SK-N-MC (cell line): Measurements from ENCODE around the gene GPR32.

Experiments
- DNase-seq: peaks from one replicate; pipeline ENCODE4 v3.0.0-alpha.2; 2011; ENCODE audit warnings: low read depth, low spot score
- H3K27ac ChIP-seq: fragments of 200-600 bp; sonication (generic); 2 replicates; pipeline ENCODE4 v1.5.1; 2016; ENCODE audit warnings: mixed run types
- H3K36me3 ChIP-seq: fragments of 200-600 bp; sonication (generic); 2 replicates; pipeline ENCODE4 v1.6.1; 2017; ENCODE audit warnings: antibody characterized with exemption, low read length, mixed read lengths; ENCODE audit not compliant: insufficient read depth
- H3K4me3 ChIP-seq: fragments of 200-600 bp; sonication (generic); 2 replicates; pipeline ENCODE4 v1.5.1; 2016
- H3K9ac ChIP-seq: fragments of 200-600 bp; sonication (generic); 2 replicates; pipeline ENCODE4 v1.8.0; 2017; ENCODE audit warnings: mixed run types, mixed read lengths; ENCODE audit not compliant: insufficient read length
- H3K9me3 ChIP-seq: fragments of 200-600 bp; sonication (generic); 2 replicates; pipeline ENCODE4 v1.6.1; 2017; ENCODE audit warnings: low read depth, mild to moderate bottlenecking, antibody characterized with exemption, low read length, moderate library complexity, mixed read lengths
- EZH2 ChIP-seq: fragments of 200-600 bp; sonication (generic); IDR thresholded peaks from one replicate; pipeline ENCODE4 v1.6.1; 2017; ENCODE audit warnings: antibody characterized with exemption
- FOXP2 ChIP-seq: optimal IDR thresholded peaks from 2 replicates; pipeline ENCODE3; 2011; ENCODE audit warnings: mild to moderate bottlenecking, moderate library complexity; ENCODE audit not compliant: insufficient read depth; ENCODE audit errors: extremely low read length, control extremely low read depth
- POLR2AphosphoS5 ChIP-seq: IDR thresholded peaks from 2 replicates; pipeline ENCODE4 v1.6.1; 2012; ENCODE audit warnings: mild to moderate bottlenecking, low read depth, low read length, borderline replicate concordance

GPR32 gene

GRCh38 chr19:50785329-50785728, 15.1 kb downstream of the GPR32 start:
- Histone ChIP-seq H3K27ac (no peak overlapping the region), H3K9me3 (no peaks in the 10 kb centered on the region), H3K36me3 (no peaks in the 10 kb centered on the region), H3K4me3 (no peak overlapping the region), H3K9ac (no peak overlapping the region)
- no peak for DNase-seq
- TF ChIP-seq FOXP2 (no peak), POLR2AphosphoS5 (no peak), EZH2 (no peak)

GRCh38 chr19:50790396-50790795, 20.1 kb downstream of the GPR32 start, which contains the start of gene ACP4:
Gene ACP4, plus strand, starts transcription at chr19:50790415. Its CDS starts 0 bp downstream, at chr19:50790415.
- Histone ChIP-seq H3K9me3 (no peaks in the 10 kb centered on the region), H3K4me3 (no peak within 1 kb of the TSS), H3K9ac (no peak within 1 kb of the TSS), H3K36me3 (no peaks in the 10 kb centered on the region), H3K27ac (no peak within 1 kb of the TSS)
- TF ChIP-seq POLR2AphosphoS5, result no peak
- TF ChIP-seq FOXP2, result no peak
- TF ChIP-seq EZH2, result no peak
- no peak for DNase-seq

GRCh38 chr19:50790922-50791467, 20.7 kb downstream of the GPR32 start:
- H3K36me3 ChIP-seq, result no peaks in the 10 kb centered on the region
- DNase-seq, result no peak
- no peaks in the 10 kb centered on the region for H3K9me3 ChIP-seq
- H3K4me3 ChIP-seq, result no peak overlapping the region
- H3K9ac ChIP-seq, result no peak overlapping the region
- H3K27ac ChIP-seq, result no peak overlapping the region
- TF ChIP-seq EZH2 (no peak), POLR2AphosphoS5 (no peak), FOXP2 (no peak)

GRCh38 chr19:50791594-50792271, 21.5 kb downstream of the GPR32 start:
- Histone ChIP-seq H3K4me3 (no peak overlapping the region), H3K9ac (no peak overlapping the region), H3K27ac (no peak overlapping the region), H3K36me3 (no peaks in the 10 kb centered on the region), H3K9me3 (no peaks in the 10 kb centered on the region)
- no peak for DNase-seq
- TF ChIP-seq FOXP2, result no peak
- no peak for TF ChIP-seq POLR2AphosphoS5
- TF ChIP-seq EZH2, result no peak

- no peak for DNase-seq
- H3K9ac ChIP-seq, result no peak overlapping the region
- H3K36me3 ChIP-seq, result peaks cover 5% of the 10 kb centered on the region
- no peak overlapping the region for H3K27ac ChIP-seq
- no peak overlapping the region for H3K4me3 ChIP-seq
- TF ChIP-seq EZH2, result no peak
- no peak for TF ChIP-seq POLR2AphosphoS5
- TF ChIP-seq FOXP2, result no peak
- H3K9me3 ChIP-seq, result no peaks in the 10 kb centered on the region
Observed at GRCh38 chr19:50792272-50793250, 22.3 kb downstream of the GPR32 start.

GRCh38 chr19:50793558-50794065, 23.3 kb downstream of the GPR32 start:
- H3K27ac ChIP-seq, result no peak overlapping the region
- peaks cover 15% of the 10 kb centered on the region for H3K36me3 ChIP-seq
- no peaks in the 10 kb centered on the region for H3K9me3 ChIP-seq
- no peak overlapping the region for H3K9ac ChIP-seq
- DNase-seq, result no peak
- no peak overlapping the region for H3K4me3 ChIP-seq
- TF ChIP-seq EZH2, result no peak
- TF ChIP-seq FOXP2, result no peak
- TF ChIP-seq POLR2AphosphoS5, result no peak

- TF ChIP-seq EZH2, result no peak
- TF ChIP-seq FOXP2, result no peak
- TF ChIP-seq POLR2AphosphoS5, result no peak; the same call in 1 of the 2 replicates
- H3K27ac ChIP-seq, result no peak overlapping the region
- no peak for DNase-seq
Observed at GRCh38 chr19:50794074-50794875, 24.0 kb downstream of the GPR32 start.

More at GRCh38 chr19:50794074-50794875, 24.0 kb downstream of the GPR32 start:
- peaks cover 22% of the 10 kb centered on the region for H3K36me3 ChIP-seq
- H3K9me3 ChIP-seq, result no peaks in the 10 kb centered on the region
- H3K4me3 ChIP-seq, result no peak overlapping the region
- H3K9ac ChIP-seq, result no peak overlapping the region
